Psoas muscle (tissue), 8 donors: ENCODE data around the gene GIGYF2. TPM values are rescaled to one million over a fixed set of nuclear protein-coding genes. Genes with fewer than 3 reads are reported as not detected.
A peak's percentile ranks its signal among the peaks of the same experiment; 100 is the strongest.

Source experiments
- ATAC-seq, 4 donors: fragments of 200-7000 bp; cut with Tn5 transposase; one replicate each; pipeline ENCODE4 v1.9.1; 2020; ENCODE audit warnings: moderate library complexity in 3 of 4, mild to moderate bottlenecking in 2 of 4
- DNase-seq, 2 donors: peaks; one replicate each; pipeline ENCODE4 v3.0.0-alpha.2; 2020
- H3K27ac ChIP-seq: fragments of 200-600 bp; one replicate; pipeline ENCODE4 v1.8.0; 2022
- H3K27me3 ChIP-seq, 3 donors: fragments of 200-600 bp in 1 of 3; one replicate each; pipeline versions ENCODE4 v1.6.1 to v1.8.0; 2013 to 2022; ENCODE audit warnings: low read length in 2 of 3, mild to moderate bottlenecking in 2 of 3, moderate library complexity in 1 of 3; ENCODE audit not compliant: insufficient read depth in 3 of 3
- H3K36me3 ChIP-seq, 2 donors: fragments of 200-600 bp in 1 of 2; one replicate each; pipeline versions ENCODE4 v1.6.1 to v1.8.0; 2013 to 2022; ENCODE audit warnings: low read depth in 1 of 2, mild to moderate bottlenecking in 1 of 2, moderate library complexity in 1 of 2; ENCODE audit not compliant: insufficient read depth in 1 of 2
- H3K4me1 ChIP-seq: fragments of 200-600 bp; one replicate; pipeline ENCODE4 v1.8.0; 2022
- H3K4me3 ChIP-seq: fragments of 200-600 bp; one replicate; pipeline ENCODE4 v1.8.0; 2022; ENCODE audit warnings: mild to moderate bottlenecking
- H3K9me3 ChIP-seq: fragments of 200-600 bp; one replicate; pipeline ENCODE4 v1.8.0; 2022
- CTCF ChIP-seq: fragments of 200-600 bp; IDR thresholded peaks from one replicate; pipeline ENCODE4 v1.8.0; 2022; ENCODE audit warnings: antibody characterized with exemption
- WGBS, 3 donors: extraction: QIAGEN DNeasy Blood & Tissue Kit; methylation state at CpG; one replicate each; pipeline versions ENCODE4 v1.1.6 to v1.1.7; 2013; 5-methylcytosine and 5-hydroxymethylcytosine counted together
- intact Hi-C, 2 donors: fragments of 100-400 bp; cut with DNase I; formaldehyde crosslinking; loops; one replicate each; pipeline versions ENCODE4 v1.11.0 to v1.14.2; 2022
- polyA plus RNA-seq, 3 donors: library from polyadenylated mRNA; stranded (reverse); fragments of 200-250 nt; gene quantifications; one replicate each; pipeline ENCODE4 v1.2.3, GENCODE V29; 2013
- total RNA-seq, 4 donors: library from RNA; stranded (reverse); fragmentation: NEBNext Ultra II Directional in 2 of 4; extraction: Animal tissue kit (Norgen Biotek cat#: 25700) in 2 of 4; gene quantifications; one replicate each; pipeline versions ENCODE4 v1.2.1 to v1.2.4, GENCODE V29; 2021 to 2023
- donor health status: healthy with polysubstance abuse.
- donor health status: DM: no; HTN: no; CAD: no; lungs with moderate emphysema.
- donor health status: Bipolar disorder and iron deficiency.
- donor health status: healthy.
- donor health status: DM: yes; HTN: yes; CAD: no.
- donor health status: DM: no; HTN: no; CAD: no.
- donor health status: DM: no; HTN: no; CAD: no.
- donor health status: DM: yes; HTN: yes; CAD: no.

Gene GIGYF2
- total and polyA plus RNA-seq, 7 donors, result 13.8 to 72.6 (median 64.3) TPM

GRCh38 chr2:232776435-232776834, 79.3 kb downstream of the GIGYF2 start, which contains the start of gene KCNJ13:
Gene KCNJ13 (minus strand): TSS chr2:232776565. CDS start chr2:232771362, 5,203 bp downstream.
- H3K27me3 ChIP-seq, result no peaks in the 10 kb centered on the region
- 88 to 100% (median 96%) methylated on average over 1 of the region's 1 CpG for WGBS, 3 donors
- no peak for TF ChIP-seq CTCF
- H3K4me1 ChIP-seq, result no peaks in the 10 kb centered on the region
- ATAC-seq (no peak), DNase-seq (no peak)
- H3K36me3 ChIP-seq, result peaks cover 2 to 33% of the 10 kb centered on the region in 2 donors
- intact Hi-C loops, result no loop called here
- H3K4me3 ChIP-seq, result no peak within 1 kb of the TSS
- H3K27ac ChIP-seq, result no peak within 1 kb of the TSS
- no peaks in the 10 kb centered on the region for H3K9me3 ChIP-seq

GRCh38 chr2:232777276-232777675, 80.1 kb downstream of the GIGYF2 start:
- no peak overlapping the region for H3K4me3 ChIP-seq
- no peak for DNase-seq
- peaks cover 2 to 26% of the 10 kb centered on the region in 2 donors for H3K36me3 ChIP-seq
- H3K27ac ChIP-seq, result no peak overlapping the region
- no peak for ATAC-seq
- no peaks in the 10 kb centered on the region for H3K4me1 ChIP-seq
- no peak for TF ChIP-seq CTCF
- 78 to 84% (median 80%) methylated on average over 5 of the region's 5 CpGs for WGBS, 3 donors
- H3K27me3 ChIP-seq, result no peaks in the 10 kb centered on the region
- intact Hi-C loops, result no loop called here
- H3K9me3 ChIP-seq, result no peaks in the 10 kb centered on the region

- TF ChIP-seq CTCF, result no peak
- H3K36me3 ChIP-seq, result peaks cover 2 to 19% of the 10 kb centered on the region in 2 donors
- no peaks in the 10 kb centered on the region for H3K4me1 ChIP-seq
- DNase-seq, result no peak
- H3K9me3 ChIP-seq, result no peaks in the 10 kb centered on the region
- no peak overlapping the region for H3K4me3 ChIP-seq
- no peak overlapping the region for H3K27ac ChIP-seq
- WGBS, 3 donors, result 46 to 61% (median 51%) methylated on average over 3 of the region's 3 CpGs
- intact Hi-C loops, result no loop called here
- H3K27me3 ChIP-seq, result no peaks in the 10 kb centered on the region
- peak in 1 of 4 donors; percentile 42 for ATAC-seq
These were observed 82.3 kb downstream of the GIGYF2 start for GRCh38 chr2:232779465-232779864.

- DNase-seq, result no peak
- no peak for ATAC-seq
- H3K9me3 ChIP-seq, result no peaks in the 10 kb centered on the region
- no peaks in the 10 kb centered on the region for H3K27me3 ChIP-seq
- intact Hi-C loops, result no loop called here
- H3K27ac ChIP-seq, result no peak overlapping the region
- 12 to 21% (median 17%) methylated on average over 1 of the region's 1 CpG for WGBS, 3 donors
- no peak overlapping the region for H3K4me3 ChIP-seq
- no peaks in the 10 kb centered on the region for H3K4me1 ChIP-seq
- no peak for TF ChIP-seq CTCF
- H3K36me3 ChIP-seq, result peaks cover 2 to 22% of the 10 kb centered on the region in 2 donors
These were observed 82.8 kb downstream of the GIGYF2 start for GRCh38 chr2:232779934-232780333.

- no peaks in the 10 kb centered on the region for H3K27me3 ChIP-seq
- H3K4me3 ChIP-seq, result no peak overlapping the region
- ATAC-seq, result peak in 3 of 4 donors; percentile 48 to 55 (median 50)
- H3K9me3 ChIP-seq, result no peaks in the 10 kb centered on the region
- peak overlapping the region; percentile 12 for H3K27ac ChIP-seq
- intact Hi-C loops, result no loop called here
- H3K36me3 ChIP-seq, result peaks cover 2 to 32% of the 10 kb centered on the region in 2 donors
- DNase-seq, result no peak
- TF ChIP-seq CTCF, result no peak
- H3K4me1 ChIP-seq, result no peaks in the 10 kb centered on the region
These were observed 84.6 kb downstream of the GIGYF2 start for GRCh38 chr2:232781765-232782164.
